ENCODE results near the gene MAML2. TPM values are rescaled to one million over a fixed set of nuclear protein-coding genes. Genes with fewer than 3 reads are reported as not detected.

MAML2 gene
- total RNA-seq, 4 donors from 2014 or later: 20.0 to 33.7 (median 23.2) TPM

- Histone ChIP-seq H3K36me3 (no peaks in the 10 kb centered on the region), H3K27ac (replicated peaks in 1 of 4) (no peak overlapping the region), H3K4me1 (peaks cover 9 to 41% (median 26%) of the 10 kb centered on the region in 4 donors), H3K27me3 (no peaks in the 10 kb centered on the region), H3K9me3 (no peaks in the 10 kb centered on the region), H3K4me3 (no peak overlapping the region)
- intact Hi-C loops (cut with DNase I): loop anchor here (5.0 to 10.0 kb wide), 2 partner anchors 166 to 332 kb away; partner anchors contain the start of gene MAML2
- DNase-seq (ENCODE audit: extremely low spot score): no peak
- TF ChIP-seq POLR2AphosphoS5 (IDR thresholded peaks at IDR 0.05): no peak
- no peak for TF ChIP-seq POLR2A (IDR thresholded peaks at IDR 0.05; ENCODE audit: low read depth)
- TF ChIP-seq, protein P1, sequence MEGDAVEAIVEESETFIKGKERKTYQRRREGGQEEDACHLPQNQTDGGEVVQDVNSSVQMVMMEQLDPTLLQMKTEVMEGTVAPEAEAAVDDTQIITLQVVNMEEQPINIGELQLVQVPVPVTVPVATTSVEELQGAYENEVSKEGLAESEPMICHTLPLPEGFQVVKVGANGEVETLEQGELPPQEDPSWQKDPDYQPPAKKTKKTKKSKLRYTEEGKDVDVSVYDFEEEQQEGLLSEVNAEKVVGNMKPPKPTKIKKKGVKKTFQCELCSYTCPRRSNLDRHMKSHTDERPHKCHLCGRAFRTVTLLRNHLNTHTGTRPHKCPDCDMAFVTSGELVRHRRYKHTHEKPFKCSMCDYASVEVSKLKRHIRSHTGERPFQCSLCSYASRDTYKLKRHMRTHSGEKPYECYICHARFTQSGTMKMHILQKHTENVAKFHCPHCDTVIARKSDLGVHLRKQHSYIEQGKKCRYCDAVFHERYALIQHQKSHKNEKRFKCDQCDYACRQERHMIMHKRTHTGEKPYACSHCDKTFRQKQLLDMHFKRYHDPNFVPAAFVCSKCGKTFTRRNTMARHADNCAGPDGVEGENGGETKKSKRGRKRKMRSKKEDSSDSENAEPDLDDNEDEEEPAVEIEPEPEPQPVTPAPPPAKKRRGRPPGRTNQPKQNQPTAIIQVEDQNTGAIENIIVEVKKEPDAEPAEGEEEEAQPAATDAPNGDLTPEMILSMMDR (IDR thresholded peaks at IDR 0.05): no peak
- no peak for TF ChIP-seq EP300 (IDR thresholded peaks at IDR 0.05)
Measured at GRCh38 chr11:96010683-96011082, 332.3 kb downstream of the MAML2 start.

DNA sequence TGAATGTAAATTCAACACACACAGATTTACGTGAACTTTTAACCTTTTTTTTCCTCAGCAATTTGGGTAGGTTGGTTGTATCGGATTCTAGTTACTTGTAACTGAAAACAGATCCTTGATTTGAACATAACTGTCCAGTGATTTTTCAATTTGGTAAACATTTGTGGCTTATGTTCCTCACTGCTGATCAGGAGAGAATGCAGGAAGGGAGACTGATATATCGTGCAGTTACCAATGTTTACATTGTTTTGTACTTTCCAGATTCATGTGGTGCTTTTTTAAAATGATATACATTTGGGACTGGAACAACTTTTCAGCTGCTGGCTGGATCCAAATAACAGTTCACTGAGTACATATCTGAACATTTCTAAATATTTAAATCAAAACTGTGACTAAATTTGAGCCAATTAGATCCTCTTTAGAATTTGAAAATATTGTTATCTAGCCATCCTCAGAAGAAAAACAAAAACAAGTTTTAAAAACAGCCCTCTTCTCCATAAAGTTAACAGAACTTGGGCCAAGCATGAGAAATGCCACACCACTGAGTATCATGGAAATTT is 334.8 kb downstream of the MAML2 start:
- Histone ChIP-seq H3K27me3 (no peaks in the 10 kb centered on the region), H3K9me3 (no peaks in the 10 kb centered on the region), H3K36me3 (no peaks in the 10 kb centered on the region), H3K27ac (replicated peaks in 1 of 4) (no peak overlapping the region), H3K4me3 (no peak overlapping the region), H3K4me1 (peaks cover 9 to 31% (median 21%) of the 10 kb centered on the region in 4 donors)
- no peak for TF ChIP-seq POLR2A (IDR thresholded peaks at IDR 0.05; ENCODE audit: low read depth)
- DNase-seq (ENCODE audit: extremely low spot score): no peak
- 61% methylated on average over 3 of the region's 3 CpGs for WGBS
- intact Hi-C loops (cut with DNase I): no loop called here

- intact Hi-C loops (cut with DNase I): no loop called here
- TF ChIP-seq EP300 (IDR thresholded peaks at IDR 0.05) (no peak), POLR2AphosphoS5 (IDR thresholded peaks at IDR 0.05) (no peak), POLR2A (IDR thresholded peaks at IDR 0.05; ENCODE audit: low read depth) (no peak)
- TF ChIP-seq, protein P1 (IDR thresholded peaks at IDR 0.05): no peak
- Histone ChIP-seq H3K36me3 (no peaks in the 10 kb centered on the region), H3K27me3 (no peaks in the 10 kb centered on the region), H3K4me3 (no peak overlapping the region), H3K9me3 (no peaks in the 10 kb centered on the region), H3K27ac (replicated peaks in 1 of 4) (no peak overlapping the region), H3K4me1 (peaks cover 7 to 21% (median 14%) of the 10 kb centered on the region in 4 donors)
- no peak for DNase-seq (ENCODE audit: extremely low spot score)
Measured at GRCh38 chr11:96006037-96006436, 337.0 kb downstream of the MAML2 start.

DNA sequence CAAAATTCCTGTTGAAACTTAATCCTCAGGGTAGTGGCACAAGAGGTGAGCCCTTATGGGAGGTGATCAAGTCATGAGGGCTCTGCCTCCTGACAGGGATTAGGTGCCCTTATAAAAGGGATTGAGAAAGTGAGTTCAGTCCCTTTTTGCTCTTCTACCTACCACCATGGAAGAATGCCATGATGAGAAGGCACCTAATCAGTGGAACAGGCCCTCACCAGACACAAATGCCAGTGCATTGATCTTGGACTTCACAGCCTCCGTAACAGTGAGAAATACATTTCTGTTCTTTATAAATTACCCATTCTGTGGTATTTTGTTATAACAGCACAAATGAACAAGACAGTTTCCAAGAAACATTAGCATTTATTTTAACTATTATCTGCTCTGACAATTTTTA is 338.1 kb downstream of the MAML2 start:
- H3K9me3 ChIP-seq: no peaks in the 10 kb centered on the region
- H3K27ac ChIP-seq (replicated peaks in 1 of 4): no peak overlapping the region
- no peak overlapping the region for H3K4me3 ChIP-seq
- DNase-seq (ENCODE audit: extremely low spot score): no peak
- 100% methylated on average over 1 of the region's 1 CpG for WGBS
- no peaks in the 10 kb centered on the region for H3K36me3 ChIP-seq
- no peaks in the 10 kb centered on the region for H3K27me3 ChIP-seq
- peaks cover 19 to 32% (median 25%) of the 10 kb centered on the region in 4 donors for H3K4me1 ChIP-seq
- no peak for TF ChIP-seq POLR2AphosphoS5 (IDR thresholded peaks at IDR 0.05)
- TF ChIP-seq, protein P1 (IDR thresholded peaks at IDR 0.05): no peak
- no peak for TF ChIP-seq EP300 (IDR thresholded peaks at IDR 0.05)
- no peak for TF ChIP-seq POLR2A (IDR thresholded peaks at IDR 0.05; ENCODE audit: low read depth)
- intact Hi-C loops (cut with DNase I): no loop called here

- H3K4me1 ChIP-seq: peaks cover 26 to 29% (median 28%) of the 10 kb centered on the region in 4 donors
- no peaks in the 10 kb centered on the region for H3K9me3 ChIP-seq
- intact Hi-C loops (cut with DNase I): no loop called here
- no peak for DNase-seq (ENCODE audit: extremely low spot score)
- H3K4me3 ChIP-seq: no peak overlapping the region
- TF ChIP-seq POLR2AphosphoS5 (IDR thresholded peaks at IDR 0.05) (no peak), EP300 (IDR thresholded peaks at IDR 0.05) (no peak), POLR2A (IDR thresholded peaks at IDR 0.05; ENCODE audit: low read depth) (no peak)
- TF ChIP-seq, protein P1 (IDR thresholded peaks at IDR 0.05): no peak
- 93% methylated on average over 1 of the region's 1 CpG for WGBS
- no peak overlapping the region for H3K27ac ChIP-seq (replicated peaks in 1 of 4)
- H3K27me3 ChIP-seq: no peaks in the 10 kb centered on the region
- no peaks in the 10 kb centered on the region for H3K36me3 ChIP-seq
Measured at GRCh38 chr11:96002754-96003290, 340.2 kb downstream of the MAML2 start.

All from esophagus muscularis mucosa (tissue), 4 donors.